Measurements from ENCODE around the gene STK10.

Gene STK10

GRCh38 chr5:172188893-172189692, 1.1 kb upstream of the STK10 start:
- peak; percentile 60 to 75 for DNase-seq

- DNase-seq, result peak; percentile 31 to 45
These were observed 649 bp downstream of the STK10 start for GRCh38 chr5:172187118-172188032.

- no peak for DNase-seq
These were observed 1.8 kb downstream of the STK10 start for GRCh38 chr5:172186114-172186695.

- DNase-seq, result no peak
These were observed 2.9 kb downstream of the STK10 start for GRCh38 chr5:172185096-172185461.

GRCh38 chr5:172183881-172184280, 4.1 kb downstream of the STK10 start:
- DNase-seq, result no peak

- no peak for DNase-seq
These were observed 5.7 kb downstream of the STK10 start for GRCh38 chr5:172182291-172182690.

GRCh38 chr5:172180936-172181335, 7.1 kb downstream of the STK10 start:
- DNase-seq, result no peak

GRCh38 chr5:172178991-172179989, 8.7 kb downstream of the STK10 start:
- DNase-seq, result no peak

- no peak for DNase-seq
These were observed 9.6 kb downstream of the STK10 start for GRCh38 chr5:172178301-172178987.

GRCh38 chr5:172177176-172177575, 10.8 kb downstream of the STK10 start:
- DNase-seq, result no peak

- no peak for DNase-seq
These were observed 12.7 kb downstream of the STK10 start for GRCh38 chr5:172175263-172175719.

GRCh38 chr5:172173564-172174153, 14.4 kb downstream of the STK10 start:
- no peak for DNase-seq

- DNase-seq, result no peak
These were observed 15.0 kb downstream of the STK10 start for GRCh38 chr5:172172912-172173563.

GRCh38 chr5:172171118-172171517, 16.9 kb downstream of the STK10 start:
- no peak for DNase-seq

- DNase-seq, result no peak
These were observed 17.7 kb downstream of the STK10 start for GRCh38 chr5:172170251-172170701.

GRCh38 chr5:172169216-172169615, 18.8 kb downstream of the STK10 start:
- DNase-seq, result no peak

- no peak for DNase-seq
These were observed 19.7 kb downstream of the STK10 start for GRCh38 chr5:172168311-172168710.

GRCh38 chr5:172167895-172168294, 20.1 kb downstream of the STK10 start:
- no peak for DNase-seq

GRCh38 chr5:172166030-172166826, 21.8 kb downstream of the STK10 start:
- no peak for DNase-seq

GRCh38 chr5:172165465-172165864, 22.6 kb downstream of the STK10 start:
- no peak for DNase-seq
